GM20431 (cell line): ENCODE measurements around the gene MTRFR.
"Not testable (repeated sequence)": the region's sequence is repeated elsewhere in the genome, so short reads cannot be mapped to it uniquely, and the experiment has no call there.

ENCODE experiments used
- in situ Hi-C: fragments of 300-500 bp; cut with MseI, MboI; formaldehyde crosslinking; loops from one replicate; pipeline ENCODE4 v1.15.0; 2020; ENCODE audit warnings: low sequenced_read_pairs; ENCODE audit not compliant: unreplicated experiment

MTRFR gene

DNA sequence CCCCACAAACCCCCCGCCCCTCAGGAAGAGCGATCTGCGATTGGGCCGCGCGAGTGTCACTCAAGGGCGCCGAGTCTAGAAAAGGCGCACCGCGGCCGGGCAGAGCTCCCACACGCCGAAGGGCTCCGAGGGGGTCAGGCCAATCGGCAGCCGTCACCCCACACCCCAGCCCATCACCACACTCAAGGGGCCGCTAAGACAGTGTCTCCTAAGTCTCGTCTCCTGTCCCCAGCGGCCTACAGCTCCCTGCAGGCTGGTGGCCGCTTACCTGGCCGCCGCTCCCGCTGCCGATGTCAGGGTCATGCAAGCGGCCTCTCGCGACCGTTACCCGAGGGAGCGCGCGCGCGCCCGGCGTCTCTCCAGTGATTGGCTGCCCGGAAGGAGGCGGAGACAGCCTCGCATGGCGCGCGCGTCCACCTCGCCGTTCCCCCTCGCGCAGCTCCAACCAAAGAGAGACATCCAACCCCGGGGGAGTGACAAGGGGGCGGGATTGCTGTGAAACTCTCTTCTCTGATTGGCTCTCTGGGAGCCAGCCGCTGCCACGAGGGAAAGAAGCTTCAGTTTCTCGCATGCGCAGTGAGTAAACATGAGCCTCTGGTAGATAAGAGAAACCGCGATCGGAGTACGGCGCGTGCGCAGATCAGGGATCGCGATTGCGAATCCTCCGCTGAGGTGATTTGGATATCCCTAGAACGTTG lies at the start of gene MTRFR, which contains the start of gene MPHOSPH9:
Gene MTRFR, plus strand, starts transcription at position 630 of the 698 bp plus-strand sequence. CDS start 20,239 bp downstream, outside the sequence.
Gene MPHOSPH9, minus strand, starts transcription at position 335 of the 698 bp plus-strand sequence. CDS start 2,777 bp downstream, outside the sequence.
- in situ Hi-C loops = no loop called here

GRCh38 chr12:123187637-123188036 lies 45.6 kb upstream of the MTRFR start:
- in situ Hi-C loops = no loop called here

GRCh38 chr12:123199936-123200335 lies 33.3 kb upstream of the MTRFR start:
- in situ Hi-C loops = no loop called here

- in situ Hi-C loops = no loop called here
Measured at GRCh38 chr12:123200414-123200813, 32.8 kb upstream of the MTRFR start.

- in situ Hi-C loops = not testable (repeated sequence)
Measured at GRCh38 chr12:123206794-123207193, 26.4 kb upstream of the MTRFR start.

DNA sequence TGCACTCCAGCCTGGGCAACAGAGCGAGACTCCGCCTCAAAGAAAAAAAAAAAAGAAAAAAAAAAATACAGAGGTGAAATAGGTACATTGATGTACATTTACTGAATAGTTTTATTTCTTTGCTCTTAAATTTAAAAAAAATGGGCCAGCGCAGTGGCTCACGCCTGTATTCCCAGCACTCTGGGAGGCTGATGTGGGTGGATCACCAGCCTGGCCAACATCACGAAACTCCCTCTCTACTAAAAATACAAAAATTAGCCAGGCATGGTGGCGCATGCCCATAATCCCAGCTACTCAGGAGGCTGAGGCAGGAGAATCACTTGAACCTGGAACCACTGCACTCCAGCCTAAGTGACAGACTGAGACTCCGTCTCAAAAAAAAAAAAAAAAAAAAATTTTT lies 25.4 kb upstream of the MTRFR start:
- in situ Hi-C loops = not testable (repeated sequence)

DNA sequence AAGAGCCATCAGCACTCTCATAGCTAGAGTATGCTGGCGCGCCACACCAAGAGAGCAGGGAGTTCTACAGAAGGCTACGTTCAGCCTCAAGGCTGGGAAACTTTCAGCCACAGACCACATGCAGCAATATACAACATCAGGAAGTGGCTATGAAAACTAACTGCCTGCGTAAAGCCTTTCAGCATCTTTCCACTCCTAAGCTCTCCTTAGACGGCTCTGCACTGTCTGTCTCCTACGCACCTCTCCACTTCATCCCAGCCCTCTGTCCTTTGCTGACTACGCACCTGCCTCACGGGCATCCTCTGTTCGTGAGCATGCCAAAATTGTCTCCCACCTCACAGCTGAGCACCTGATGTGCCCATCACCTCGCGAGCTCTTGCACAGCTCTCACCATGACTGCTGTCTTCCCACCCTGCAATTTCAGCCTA lies 10.0 kb upstream of the MTRFR start:
- in situ Hi-C loops = no loop called here

- in situ Hi-C loops = no loop called here
Measured at GRCh38 chr12:123225443-123225842, 7.8 kb upstream of the MTRFR start.

DNA sequence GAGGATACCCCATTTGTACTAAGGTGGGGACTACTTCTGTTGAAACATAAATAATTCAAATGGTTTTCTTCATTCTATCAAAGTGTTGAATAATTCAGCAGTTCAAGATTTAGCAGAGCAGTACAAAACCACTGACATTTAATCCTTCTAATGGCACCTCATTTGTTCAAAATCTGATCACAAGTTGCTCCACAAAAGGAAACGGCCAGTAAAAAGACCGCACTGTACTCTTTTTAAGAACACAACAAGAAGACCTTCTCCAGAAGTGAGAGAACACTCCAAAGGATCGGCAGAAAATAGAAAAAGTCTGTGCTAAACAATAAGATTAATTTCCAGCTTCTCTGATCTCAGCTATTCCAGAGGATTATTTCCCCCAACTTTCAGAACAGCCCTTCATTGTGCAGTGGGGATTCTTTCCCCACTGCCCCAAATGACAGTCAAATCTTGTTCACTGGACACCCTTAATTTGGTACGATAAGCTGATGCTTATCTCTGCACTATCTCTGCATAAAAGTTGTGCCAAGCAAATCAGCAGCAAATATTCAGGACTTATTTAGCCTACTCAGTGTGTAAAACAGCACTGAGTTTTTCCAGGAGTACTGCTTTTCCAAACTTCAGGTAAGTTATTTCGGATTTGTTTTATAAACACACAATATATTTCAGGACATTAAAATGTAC lies 5.5 kb upstream of the MTRFR start:
- in situ Hi-C loops = no loop called here

DNA sequence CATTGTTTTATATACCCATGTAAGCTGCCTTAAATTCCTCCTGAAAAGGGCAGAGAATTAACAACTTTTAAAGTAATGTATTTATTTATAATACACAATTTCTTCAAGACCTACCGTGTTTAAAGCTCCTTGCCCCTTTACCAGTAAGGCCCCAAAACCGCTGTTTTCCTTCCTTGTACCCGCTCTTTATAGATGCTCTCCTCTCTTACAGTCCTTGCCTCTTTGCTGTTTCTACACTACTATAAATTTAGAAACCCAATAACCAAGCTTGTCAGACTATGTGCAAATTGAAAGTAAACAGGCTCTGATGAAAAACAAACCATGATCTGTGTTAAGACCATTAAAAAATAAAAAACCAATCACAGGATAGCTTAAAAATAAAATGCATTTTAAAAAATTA lies 4.2 kb upstream of the MTRFR start:
- in situ Hi-C loops = no loop called here

DNA sequence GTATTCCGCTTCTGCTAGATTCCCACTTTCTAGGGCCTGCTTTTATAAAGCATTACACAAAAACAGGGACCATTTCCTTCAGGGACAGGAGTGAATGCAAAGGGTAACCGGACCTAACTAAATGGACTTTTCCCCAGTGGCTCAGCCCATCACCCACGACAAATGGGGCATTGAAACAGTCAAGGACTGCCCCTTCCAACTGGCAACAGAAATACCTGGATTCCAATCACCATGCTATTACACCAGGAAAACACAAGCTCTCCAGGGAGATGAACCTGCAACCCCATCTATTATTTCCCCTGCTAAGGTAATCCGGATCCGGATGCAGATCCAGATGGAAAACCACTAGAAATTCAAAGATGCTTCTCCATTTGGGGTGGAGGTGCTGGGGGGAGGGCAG lies 1.3 kb upstream of the MTRFR start:
- in situ Hi-C loops = no loop called here

DNA sequence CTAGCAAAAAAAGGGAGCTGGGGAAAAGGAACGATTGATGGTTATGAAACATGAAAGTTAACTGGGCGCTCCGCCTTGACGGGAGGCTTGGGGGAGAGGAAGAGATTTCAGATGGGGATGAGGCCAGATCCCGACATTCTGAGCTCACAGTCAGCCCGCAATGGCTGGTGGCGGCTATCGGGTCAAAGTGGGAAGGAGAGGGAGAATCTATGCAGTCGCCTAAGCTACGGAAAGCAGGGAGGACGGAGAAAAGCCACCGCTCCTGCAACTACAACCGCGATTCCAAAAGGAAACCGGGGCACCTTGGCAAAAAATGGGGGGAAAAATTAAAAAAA lies 797 bp upstream of the MTRFR start:
- in situ Hi-C loops = no loop called here

- in situ Hi-C loops = no loop called here
Measured at GRCh38 chr12:123233505-123234308, 471 bp downstream of the MTRFR start.

DNA sequence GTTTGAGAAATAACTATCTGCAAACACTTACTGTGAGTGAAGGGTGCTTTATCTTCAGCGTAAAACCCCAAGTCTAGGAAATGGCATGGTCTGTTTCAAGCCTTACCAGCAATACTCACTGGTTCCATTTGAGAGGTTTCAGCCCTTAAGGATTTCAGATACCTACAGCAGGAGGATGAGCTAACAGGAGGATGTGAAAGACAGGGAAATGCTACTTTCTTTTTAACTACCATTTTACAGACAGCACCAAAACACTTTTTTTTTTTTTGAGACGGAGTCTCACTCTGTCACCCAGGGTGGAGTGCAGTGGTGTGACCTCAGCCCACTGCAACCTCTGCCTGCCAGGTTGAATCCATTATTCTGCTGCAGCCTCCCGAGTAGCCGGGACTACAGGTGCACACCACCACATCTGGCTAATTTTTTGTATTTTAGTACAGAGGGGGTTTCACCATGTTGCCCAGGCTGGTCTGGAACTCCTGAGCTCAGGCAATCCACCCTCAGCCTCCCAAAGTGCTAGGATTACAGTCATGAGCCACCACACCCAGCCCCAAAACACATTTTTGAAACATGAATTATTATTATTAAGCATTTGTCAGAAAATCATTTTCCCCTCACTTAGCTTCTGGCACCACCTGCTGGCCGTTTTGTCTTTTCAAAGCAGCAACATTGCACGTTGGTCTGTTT lies 4.6 kb downstream of the MTRFR start:
- in situ Hi-C loops = no loop called here

DNA sequence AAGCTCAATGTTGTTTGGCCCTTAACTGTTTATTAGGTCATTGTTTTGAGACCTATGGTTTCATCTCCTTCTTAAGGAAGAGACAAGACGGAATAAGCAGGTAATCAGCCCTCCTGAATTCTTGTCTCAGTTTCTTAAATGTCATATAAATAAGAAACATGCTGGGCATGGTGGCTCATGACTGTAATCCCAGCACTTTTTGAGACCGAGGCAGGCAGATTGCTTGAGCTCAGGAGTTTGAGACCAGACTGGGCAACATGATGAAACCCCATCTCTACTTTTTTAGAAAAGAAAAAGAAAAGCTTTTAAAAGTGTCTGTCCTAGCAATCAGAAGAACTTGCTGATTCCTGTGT lies 5.1 kb downstream of the MTRFR start:
- in situ Hi-C loops = no loop called here

GRCh38 chr12:123238961-123239360 lies 5.7 kb downstream of the MTRFR start:
- in situ Hi-C loops = no loop called here

DNA sequence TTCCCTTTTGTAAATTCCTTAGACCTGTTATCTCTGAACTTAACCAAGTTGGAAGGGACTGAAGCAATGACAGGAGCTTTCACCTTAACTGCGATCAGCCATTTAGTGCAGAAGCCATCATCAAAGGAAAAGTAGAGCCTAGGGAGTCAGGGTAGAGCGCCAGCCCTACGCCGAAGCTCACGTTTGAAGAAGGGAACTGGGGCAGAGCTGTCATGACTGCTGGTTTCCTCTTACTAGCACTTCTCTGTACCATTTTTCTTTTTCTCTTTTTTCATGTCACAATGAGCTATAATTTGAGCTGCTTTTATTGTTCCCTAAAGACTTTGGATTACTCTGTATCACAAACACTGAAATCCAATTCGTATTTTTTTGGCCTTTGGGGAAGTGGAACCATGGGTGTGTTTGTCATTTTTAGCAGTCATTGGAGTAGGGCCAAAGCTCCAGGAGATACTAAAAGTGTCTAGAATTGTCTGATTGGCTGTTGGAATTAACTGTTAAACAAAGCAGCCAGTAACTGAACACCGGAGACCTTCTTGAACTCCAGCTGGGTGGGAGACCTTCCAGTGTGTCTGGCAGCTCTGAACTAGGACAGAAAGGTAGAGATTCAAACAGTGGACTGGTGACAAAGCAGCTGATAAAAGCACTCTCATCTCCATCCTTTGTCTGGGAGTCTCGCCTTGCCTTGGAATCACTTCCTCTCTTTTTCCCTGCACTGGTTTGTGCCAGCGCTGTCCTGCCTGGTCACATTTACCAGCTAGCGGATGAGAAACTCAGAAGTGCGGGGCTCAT lies 9.1 kb downstream of the MTRFR start:
- in situ Hi-C loops = no loop called here

- in situ Hi-C loops = no loop called here
Measured at GRCh38 chr12:123243671-123244262, 10.5 kb downstream of the MTRFR start.

- in situ Hi-C loops = no loop called here
Measured at GRCh38 chr12:123245678-123246077, 12.4 kb downstream of the MTRFR start.
